Epithelial cell of proximal tubule (primary cell): ENCODE results near the gene TRIM14. TPM values are rescaled to one million over a fixed set of nuclear protein-coding genes. Genes with fewer than 3 reads are reported as not detected.

Source experiments
- DNase-seq: peaks from one replicate; pipeline ENCODE4 v3.0.0-alpha.2; 2011; ENCODE audit warnings: low read depth
- H3K4me3 ChIP-seq: 2 replicates; pipeline ENCODE4 v1.5.1; 2011; ENCODE audit warnings: low read depth, mild to moderate bottlenecking, low read length
- total RNA-seq: library from RNA; depleted of rRNA; stranded (reverse); fragments of >200 nt; gene quantifications from 2 replicates; pipeline ENCODE4 v1.2.3, GENCODE V29; 2015
- TF ChIP-seq, protein P1 (sequence below): conservative IDR thresholded peaks from 2 replicates; pipeline ENCODE4 v1.5.1; 2012; ENCODE audit warnings: low read depth, mild to moderate bottlenecking, low read length

The TRIM14 gene
- total RNA-seq, 1 donor from 2014 or later, result 8.1 TPM

DNA sequence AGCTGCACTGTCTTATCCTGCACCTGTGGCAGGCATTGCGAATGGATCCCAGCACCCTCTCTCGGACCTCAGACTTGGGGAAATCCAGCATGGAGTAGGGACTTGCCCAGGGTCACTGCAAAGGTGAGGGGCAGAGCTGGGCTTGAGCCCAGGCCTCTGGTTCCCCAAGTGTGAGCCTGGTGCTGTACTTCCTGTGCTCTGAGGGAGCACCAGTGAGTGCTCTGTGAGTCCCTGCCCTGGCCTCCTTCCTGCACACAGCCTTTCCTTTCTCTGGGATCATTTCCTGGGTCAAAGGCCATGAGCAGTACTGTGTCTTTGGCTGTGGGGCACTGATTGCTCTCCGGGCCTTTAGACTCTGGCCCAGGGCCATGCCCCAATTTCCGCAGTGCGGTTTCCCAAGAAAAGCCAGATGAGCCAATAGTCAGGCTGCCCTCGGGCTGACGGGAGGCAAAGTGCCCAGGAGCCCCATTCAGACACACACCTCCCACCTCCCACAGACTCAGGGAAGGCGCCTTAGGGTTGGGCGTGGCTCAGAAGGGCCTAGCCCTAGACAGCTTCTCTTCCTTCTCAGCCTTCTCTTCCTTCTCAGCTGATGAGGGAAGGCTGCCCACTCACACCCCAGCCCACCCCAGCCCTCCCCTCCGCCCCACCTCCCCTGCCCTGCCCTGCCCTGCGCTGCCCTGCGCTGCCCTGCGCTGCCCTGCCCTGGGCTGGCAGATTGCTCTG lies 23.3 kb upstream of the TRIM14 start:
- TF ChIP-seq, protein P1, sequence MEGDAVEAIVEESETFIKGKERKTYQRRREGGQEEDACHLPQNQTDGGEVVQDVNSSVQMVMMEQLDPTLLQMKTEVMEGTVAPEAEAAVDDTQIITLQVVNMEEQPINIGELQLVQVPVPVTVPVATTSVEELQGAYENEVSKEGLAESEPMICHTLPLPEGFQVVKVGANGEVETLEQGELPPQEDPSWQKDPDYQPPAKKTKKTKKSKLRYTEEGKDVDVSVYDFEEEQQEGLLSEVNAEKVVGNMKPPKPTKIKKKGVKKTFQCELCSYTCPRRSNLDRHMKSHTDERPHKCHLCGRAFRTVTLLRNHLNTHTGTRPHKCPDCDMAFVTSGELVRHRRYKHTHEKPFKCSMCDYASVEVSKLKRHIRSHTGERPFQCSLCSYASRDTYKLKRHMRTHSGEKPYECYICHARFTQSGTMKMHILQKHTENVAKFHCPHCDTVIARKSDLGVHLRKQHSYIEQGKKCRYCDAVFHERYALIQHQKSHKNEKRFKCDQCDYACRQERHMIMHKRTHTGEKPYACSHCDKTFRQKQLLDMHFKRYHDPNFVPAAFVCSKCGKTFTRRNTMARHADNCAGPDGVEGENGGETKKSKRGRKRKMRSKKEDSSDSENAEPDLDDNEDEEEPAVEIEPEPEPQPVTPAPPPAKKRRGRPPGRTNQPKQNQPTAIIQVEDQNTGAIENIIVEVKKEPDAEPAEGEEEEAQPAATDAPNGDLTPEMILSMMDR, result no peak
- no peak for DNase-seq
- H3K4me3 ChIP-seq, result no peak overlapping the region

DNA sequence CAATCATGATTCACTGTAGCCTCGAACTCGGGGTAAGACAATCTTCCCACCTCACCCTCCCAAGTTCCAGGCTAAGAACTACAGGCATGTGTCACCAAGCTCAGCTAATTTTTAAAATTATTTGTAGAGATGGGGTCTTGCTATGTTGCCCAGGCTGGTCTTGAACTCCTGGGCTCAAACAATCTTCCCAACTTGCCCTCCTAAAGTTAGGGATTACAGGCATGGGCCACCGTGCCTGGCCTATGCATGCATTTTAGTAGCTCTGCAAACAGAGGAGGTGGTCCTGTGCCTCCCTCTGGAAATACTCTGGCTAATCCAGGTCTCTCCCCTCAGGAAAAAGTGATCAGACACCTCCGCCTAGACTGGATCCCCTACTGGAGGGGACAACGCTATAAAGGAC lies 21.5 kb upstream of the TRIM14 start:
- H3K4me3 ChIP-seq, result no peak overlapping the region
- TF ChIP-seq, protein P1, result no peak
- DNase-seq, result no peak

DNA sequence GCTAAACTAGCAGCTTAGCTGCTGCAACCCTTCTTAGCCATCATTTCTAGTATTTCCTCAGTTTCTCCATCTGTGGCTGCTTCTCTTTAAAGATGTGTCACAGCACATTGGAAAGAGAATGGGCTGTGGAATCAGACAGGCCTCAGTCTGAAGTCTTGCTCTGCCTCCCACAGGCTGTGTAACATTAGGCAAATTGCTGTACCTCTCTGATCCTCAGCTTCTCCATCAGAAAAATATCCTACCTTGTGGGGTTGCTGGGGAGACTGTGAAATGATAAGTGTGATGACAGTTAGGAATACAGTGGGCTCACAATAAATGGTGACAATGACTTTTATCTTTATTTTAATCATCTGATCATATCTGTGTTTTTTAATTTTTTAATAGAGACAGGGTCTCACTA lies 17.5 kb upstream of the TRIM14 start:
- DNase-seq, result no peak
- no peak overlapping the region for H3K4me3 ChIP-seq
- TF ChIP-seq, protein P1, result no peak

DNA sequence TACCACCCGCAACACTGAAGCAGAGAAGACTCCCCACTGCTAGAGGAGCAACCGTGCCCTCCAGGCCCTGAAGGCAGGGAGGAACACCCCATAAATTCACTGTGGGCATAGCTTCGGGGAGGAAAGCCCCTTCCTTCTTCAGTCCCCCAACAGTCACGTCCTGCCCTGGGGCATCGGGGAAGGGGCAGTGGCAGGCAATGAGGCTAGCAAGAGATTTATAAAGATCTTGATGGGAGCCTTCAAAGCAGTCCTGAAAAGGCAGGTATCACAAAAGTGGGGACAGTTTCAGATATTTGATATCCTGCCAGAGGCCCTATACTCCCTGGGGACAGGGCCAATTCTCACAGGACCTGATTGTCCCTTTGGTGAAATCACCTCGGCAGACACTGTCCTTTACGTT lies 16.9 kb upstream of the TRIM14 start:
- DNase-seq, result no peak
- TF ChIP-seq, protein P1, result no peak
- no peak overlapping the region for H3K4me3 ChIP-seq

DNA sequence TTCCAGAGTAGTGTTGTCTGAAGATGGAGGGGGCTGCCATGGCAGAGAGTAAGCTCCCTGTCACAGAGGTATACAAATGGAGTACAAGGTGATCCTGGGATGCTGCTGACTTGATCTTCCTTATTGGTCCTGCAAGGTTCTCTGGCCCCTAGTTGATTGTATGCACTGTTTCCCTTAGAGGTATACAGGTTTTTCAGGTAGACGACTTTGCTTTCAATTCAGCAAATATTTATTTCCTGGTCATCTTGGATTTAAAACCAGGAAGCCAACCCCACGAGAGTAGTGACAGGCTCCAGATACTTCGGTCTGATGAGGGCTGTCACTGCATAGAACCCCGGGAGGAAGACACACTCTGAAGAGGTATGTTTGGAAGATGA lies 16.5 kb upstream of the TRIM14 start:
- DNase-seq, result no peak
- TF ChIP-seq, protein P1, result no peak
- H3K4me3 ChIP-seq, result no peak overlapping the region

DNA sequence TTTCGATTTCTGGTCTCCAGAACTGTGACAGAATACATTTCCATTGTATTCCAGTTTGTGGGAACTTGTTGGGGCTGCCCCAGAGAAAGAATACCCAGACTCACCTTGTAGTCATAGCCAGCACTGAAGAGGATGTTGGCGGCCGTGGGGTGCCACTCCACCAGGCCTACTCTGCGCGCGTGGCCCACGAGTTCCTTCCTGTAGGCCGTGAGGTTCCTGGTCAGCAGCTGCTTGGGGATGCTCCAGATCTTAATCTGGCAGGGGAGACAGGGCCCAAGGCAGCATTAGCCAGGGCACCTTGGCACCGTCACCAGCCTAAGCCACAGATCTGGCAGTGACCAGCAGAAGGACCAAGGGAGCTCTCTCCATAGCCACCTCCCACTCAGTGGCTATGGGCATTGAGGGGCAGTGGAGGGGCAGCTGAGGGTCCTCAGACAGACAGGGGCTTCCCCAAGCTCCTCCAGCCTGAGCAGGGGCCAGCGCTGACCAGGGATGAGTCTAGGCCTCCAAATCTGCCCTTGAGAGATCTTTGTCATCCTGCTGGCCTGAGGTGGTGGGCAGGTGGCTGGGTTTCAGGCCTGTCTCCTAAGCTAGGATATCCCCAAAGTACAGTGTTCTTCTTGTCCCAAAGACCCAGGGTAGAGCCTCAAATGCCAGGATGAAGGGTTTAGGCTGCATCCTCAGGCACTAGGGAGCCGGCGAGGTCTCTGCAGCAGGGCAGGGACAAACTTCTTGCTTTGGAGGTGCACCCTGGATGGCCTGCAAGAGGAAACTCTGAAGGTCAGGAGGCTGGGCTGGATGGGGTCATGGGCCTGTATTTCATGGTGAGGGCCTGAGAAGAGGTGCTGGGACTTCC lies 15.9 kb upstream of the TRIM14 start:
- H3K4me3 ChIP-seq, result no peak overlapping the region
- DNase-seq, result no peak
- TF ChIP-seq, protein P1, result no peak
